Liver (tissue), 9 donors: ENCODE data around the gene ERI3. TPM values are rescaled to one million over a fixed set of nuclear protein-coding genes. Genes with fewer than 3 reads are reported as not detected.

ENCODE experiments used
- DNase-seq: peaks from one replicate; pipeline ENCODE4 v3.0.0-alpha.2; 2017; ENCODE audit warnings: low spot score
- H3K27ac ChIP-seq, 2 donors: one replicate each; pipeline ENCODE4 v1.7.0; 2013; ENCODE audit warnings: inconsistent platforms in 2 of 2, low read length in 2 of 2, control low read depth in 1 of 2, low read depth in 1 of 2, mild to moderate bottlenecking in 1 of 2
- H3K27me3 ChIP-seq, 4 donors: one replicate each; pipeline versions ENCODE4 v1.6.1 to v1.7.0; 2013; ENCODE audit warnings: low read length in 3 of 4, inconsistent platforms in 1 of 4, mild to moderate bottlenecking in 1 of 4, moderate library complexity in 1 of 4; ENCODE audit not compliant: control insufficient read depth in 4 of 4, insufficient read depth in 4 of 4
- H3K36me3 ChIP-seq, 4 donors: one replicate each; pipeline versions ENCODE4 v1.6.1 to v1.7.0; 2013; ENCODE audit warnings: low read length in 3 of 4, mild to moderate bottlenecking in 3 of 4, low read depth in 1 of 4, moderate library complexity in 1 of 4; ENCODE audit not compliant: control insufficient read depth in 4 of 4, insufficient read depth in 3 of 4
- H3K4me1 ChIP-seq, 4 donors: one replicate each; pipeline versions ENCODE4 v1.6.1 to v1.7.0; 2013; ENCODE audit warnings: low read length in 3 of 4, mild to moderate bottlenecking in 3 of 4, moderate library complexity in 1 of 4; ENCODE audit not compliant: control insufficient read depth in 4 of 4, insufficient read depth in 4 of 4
- H3K4me3 ChIP-seq, 3 donors: one replicate each; pipeline versions ENCODE4 v1.6.1 to v1.7.0; 2013; ENCODE audit warnings: low read length in 3 of 3, control low read depth in 1 of 3, low read depth in 1 of 3, mild to moderate bottlenecking in 1 of 3
- H3K9ac ChIP-seq, 2 donors: one replicate each; pipeline ENCODE4 v1.7.0; 2013; ENCODE audit warnings: low read length in 2 of 2, mild to moderate bottlenecking in 2 of 2, moderate library complexity in 2 of 2, control low read depth in 1 of 2, low read depth in 1 of 2
- H3K9me3 ChIP-seq, 4 donors: one replicate each; pipeline versions ENCODE4 v1.6.1 to v1.7.0; 2013; ENCODE audit warnings: low read length in 3 of 4; ENCODE audit not compliant: control insufficient read depth in 4 of 4
- EGR1 ChIP-seq, 2 donors: IDR thresholded peaks; 2 replicates each; pipeline ENCODE4 v1.6.1; 2016 to 2018; ENCODE audit warnings: antibody characterized with exemption in 2 of 2, low read depth in 2 of 2
- FOXA1 ChIP-seq: IDR thresholded peaks from 2 replicates; pipeline ENCODE4 v1.6.1; 2016; ENCODE audit warnings: antibody characterized with exemption
- FOXA2 ChIP-seq: IDR thresholded peaks from 2 replicates; pipeline ENCODE4 v1.6.1; 2016; ENCODE audit warnings: antibody characterized with exemption
- GABPA ChIP-seq, 2 donors: IDR thresholded peaks in 1 of 2; conservative IDR thresholded peaks in 1 of 2; 2 replicates each; pipeline ENCODE4 v1.6.1; 2016; ENCODE audit warnings: antibody characterized with exemption in 2 of 2, mild to moderate bottlenecking in 1 of 2, moderate library complexity in 1 of 2
- HNF4A ChIP-seq, 2 donors: conservative IDR thresholded peaks; 2 replicates each; pipeline ENCODE4 v1.6.1; 2016; ENCODE audit warnings: antibody characterized with exemption in 2 of 2, mild to moderate bottlenecking in 2 of 2
- HNF4G ChIP-seq: IDR thresholded peaks from 2 replicates; pipeline ENCODE4 v1.6.1; 2016; ENCODE audit warnings: antibody characterized with exemption
- JUND ChIP-seq, 2 donors: IDR thresholded peaks; 2 replicates each; pipeline ENCODE4 v1.6.1; 2016; ENCODE audit warnings: antibody characterized with exemption in 2 of 2
- NR2F2 ChIP-seq: IDR thresholded peaks from 2 replicates; pipeline ENCODE4 v1.6.1; 2016; ENCODE audit warnings: antibody characterized with exemption
- RAD21 ChIP-seq, 2 donors: IDR thresholded peaks; 2 replicates each; pipeline ENCODE4 v1.6.1; 2016; ENCODE audit warnings: antibody characterized with exemption in 2 of 2, mild to moderate bottlenecking in 2 of 2
- RXRA ChIP-seq, 2 donors: IDR thresholded peaks; 2 replicates each; pipeline ENCODE4 v1.6.1; 2017 to 2018; ENCODE audit warnings: antibody characterized with exemption in 2 of 2, mild to moderate bottlenecking in 1 of 2
- SP1 ChIP-seq: IDR thresholded peaks from 2 replicates; pipeline ENCODE4 v1.6.1; 2018; ENCODE audit warnings: antibody characterized with exemption, mild to moderate bottlenecking
- TAF1 ChIP-seq: conservative IDR thresholded peaks from 2 replicates; pipeline ENCODE4 v1.6.1; 2016; ENCODE audit warnings: antibody characterized with exemption, mild to moderate bottlenecking
- YY1 ChIP-seq: IDR thresholded peaks from 2 replicates; pipeline ENCODE4 v1.6.1; 2016; ENCODE audit warnings: antibody characterized with exemption, mild to moderate bottlenecking
- ZBTB33 ChIP-seq: IDR thresholded peaks from 2 replicates; pipeline ENCODE4 v1.6.1; 2016; ENCODE audit warnings: antibody characterized with exemption
- WGBS: extraction: QIAGEN DNeasy Blood & Tissue Kit; methylation state at CpG from one replicate; pipeline ENCODE4 v1.1.7; 2013; 5-methylcytosine and 5-hydroxymethylcytosine counted together
- polyA plus RNA-seq, 2 donors: library from polyadenylated mRNA; stranded (reverse) in 1 of 2; unstranded in 1 of 2; fragments of 200-250 nt in 1 of 2; fragments of >200 nt in 1 of 2; fragmentation: Nextera tagmentation in 1 of 2; extraction: Ambion mirVana in 1 of 2; gene quantifications; one replicate each; pipeline versions ENCODE4 v1.2.1 to v1.2.3, GENCODE V29; 2013 to 2015
- total RNA-seq, 2 donors: library from RNA; depleted of rRNA; stranded (reverse); fragments of >200 nt; gene quantifications; one replicate each; pipeline ENCODE4 v1.2.3, GENCODE V29; 2014
- TF ChIP-seq, protein P1 (sequence below): IDR thresholded peaks from 2 replicates; pipeline ENCODE4 v1.6.1; 2016; ENCODE audit warnings: antibody characterized with exemption, mild to moderate bottlenecking
- TF ChIP-seq, protein P2 (sequence below): IDR thresholded peaks from 2 replicates; pipeline ENCODE4 v1.6.1; 2016; ENCODE audit warnings: antibody characterized with exemption
- donor health status: healthy.
- donor health status: healthy.
- donor health status: healthy.
- donor health status: healthy.
- donor health status: healthy.

ERI3 gene
- total and polyA plus RNA-seq, 4 donors = 15.7 to 23.8 (median 21.3) TPM

DNA sequence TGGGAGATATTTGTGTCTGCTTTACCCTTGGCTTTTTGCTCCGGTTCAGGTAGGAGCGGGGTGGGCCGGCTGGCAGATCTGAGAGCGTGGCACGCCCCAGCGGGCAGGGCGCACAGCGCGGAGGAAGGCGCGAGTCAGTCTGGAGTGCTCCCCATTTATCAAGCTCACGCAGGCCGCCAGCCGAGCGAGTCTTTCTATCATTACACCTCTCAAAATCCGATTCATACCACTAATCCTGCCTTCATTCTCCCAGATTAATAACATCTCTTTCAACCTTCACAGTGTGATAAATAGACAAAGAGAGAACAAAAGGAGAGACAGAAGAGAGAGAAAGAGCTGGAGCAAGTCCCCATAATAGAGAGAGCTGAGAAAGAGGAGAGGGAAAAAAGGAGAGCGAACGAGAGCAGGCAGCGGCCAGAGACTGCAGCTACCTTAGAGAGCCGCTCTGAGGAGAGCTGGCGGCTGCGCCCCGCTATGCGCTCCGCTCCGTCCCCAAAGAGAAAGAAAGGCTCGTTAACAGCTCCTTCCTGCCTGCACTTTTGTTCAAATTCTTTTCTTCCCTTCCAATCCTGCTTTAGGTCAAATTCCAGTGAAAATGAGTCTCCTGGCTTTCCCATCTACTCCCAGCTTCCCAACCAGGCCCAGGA, 93.8 kb downstream of the ERI3 start:
- Histone ChIP-seq H3K9me3 (no peaks in the 10 kb centered on the region), H3K4me3 (no peak overlapping the region), H3K27ac (no peak overlapping the region), H3K9ac (no peak overlapping the region), H3K36me3 (no peaks in the 10 kb centered on the region), H3K4me1 (no peaks in the 10 kb centered on the region), H3K27me3 (no peaks in the 10 kb centered on the region)
- DNase-seq = no peak
- TF ChIP-seq YY1 (no peak), ZBTB33 (no peak), JUND (IDR thresholded peaks at IDR 0.05) (no peak), NR2F2 (no peak), HNF4A (conservative IDR thresholded peaks at IDR 0.05) (no peak), FOXA1 (no peak), TAF1 (no peak), SP1 (no peak)
- TF ChIP-seq, protein P1, sequence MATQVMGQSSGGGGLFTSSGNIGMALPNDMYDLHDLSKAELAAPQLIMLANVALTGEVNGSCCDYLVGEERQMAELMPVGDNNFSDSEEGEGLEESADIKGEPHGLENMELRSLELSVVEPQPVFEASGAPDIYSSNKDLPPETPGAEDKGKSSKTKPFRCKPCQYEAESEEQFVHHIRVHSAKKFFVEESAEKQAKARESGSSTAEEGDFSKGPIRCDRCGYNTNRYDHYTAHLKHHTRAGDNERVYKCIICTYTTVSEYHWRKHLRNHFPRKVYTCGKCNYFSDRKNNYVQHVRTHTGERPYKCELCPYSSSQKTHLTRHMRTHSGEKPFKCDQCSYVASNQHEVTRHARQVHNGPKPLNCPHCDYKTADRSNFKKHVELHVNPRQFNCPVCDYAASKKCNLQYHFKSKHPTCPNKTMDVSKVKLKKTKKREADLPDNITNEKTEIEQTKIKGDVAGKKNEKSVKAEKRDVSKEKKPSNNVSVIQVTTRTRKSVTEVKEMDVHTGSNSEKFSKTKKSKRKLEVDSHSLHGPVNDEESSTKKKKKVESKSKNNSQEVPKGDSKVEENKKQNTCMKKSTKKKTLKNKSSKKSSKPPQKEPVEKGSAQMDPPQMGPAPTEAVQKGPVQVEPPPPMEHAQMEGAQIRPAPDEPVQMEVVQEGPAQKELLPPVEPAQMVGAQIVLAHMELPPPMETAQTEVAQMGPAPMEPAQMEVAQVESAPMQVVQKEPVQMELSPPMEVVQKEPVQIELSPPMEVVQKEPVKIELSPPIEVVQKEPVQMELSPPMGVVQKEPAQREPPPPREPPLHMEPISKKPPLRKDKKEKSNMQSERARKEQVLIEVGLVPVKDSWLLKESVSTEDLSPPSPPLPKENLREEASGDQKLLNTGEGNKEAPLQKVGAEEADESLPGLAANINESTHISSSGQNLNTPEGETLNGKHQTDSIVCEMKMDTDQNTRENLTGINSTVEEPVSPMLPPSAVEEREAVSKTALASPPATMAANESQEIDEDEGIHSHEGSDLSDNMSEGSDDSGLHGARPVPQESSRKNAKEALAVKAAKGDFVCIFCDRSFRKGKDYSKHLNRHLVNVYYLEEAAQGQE = no peak
- TF ChIP-seq, protein P2, sequence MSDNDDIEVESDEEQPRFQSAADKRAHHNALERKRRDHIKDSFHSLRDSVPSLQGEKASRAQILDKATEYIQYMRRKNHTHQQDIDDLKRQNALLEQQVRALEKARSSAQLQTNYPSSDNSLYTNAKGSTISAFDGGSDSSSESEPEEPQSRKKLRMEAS = no peak
- 91% methylated on average over 27 of the region's 27 CpGs for WGBS

DNA sequence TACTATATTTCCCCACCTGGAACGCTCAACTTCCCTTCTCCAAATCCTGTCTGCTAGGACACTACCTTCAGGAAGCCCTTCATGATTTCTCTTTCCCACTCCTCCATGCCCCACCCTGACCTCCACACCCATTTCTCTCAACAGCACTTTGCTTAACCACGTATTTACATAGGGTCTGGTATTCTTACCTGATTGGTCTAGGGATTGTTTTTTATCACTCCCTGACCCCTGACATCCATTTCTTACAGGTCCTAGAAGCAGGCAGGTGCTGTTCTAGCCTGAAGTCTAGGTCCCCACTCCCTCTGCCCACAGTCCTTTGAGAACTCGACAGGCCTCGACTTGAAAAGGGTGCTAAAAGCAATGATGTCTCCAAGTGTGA, 94.3 kb downstream of the ERI3 start:
- no peak overlapping the region for H3K9ac ChIP-seq
- no peaks in the 10 kb centered on the region for H3K4me1 ChIP-seq
- H3K27ac ChIP-seq = no peak overlapping the region
- no peaks in the 10 kb centered on the region for H3K36me3 ChIP-seq
- WGBS = 84% methylated on average over 4 of the region's 4 CpGs
- DNase-seq = no peak
- no peak overlapping the region for H3K4me3 ChIP-seq
- no peaks in the 10 kb centered on the region for H3K9me3 ChIP-seq
- no peaks in the 10 kb centered on the region for H3K27me3 ChIP-seq
- TF ChIP-seq RAD21 (IDR thresholded peaks at IDR 0.05) = no peak
- no peak for TF ChIP-seq ZBTB33
- TF ChIP-seq RXRA (IDR thresholded peaks at IDR 0.05) = no peak
- TF ChIP-seq, protein P2 = no peak
- TF ChIP-seq FOXA2 = no peak
- no peak for TF ChIP-seq NR2F2
- TF ChIP-seq JUND (IDR thresholded peaks at IDR 0.05) = no peak
- TF ChIP-seq TAF1 = no peak
- TF ChIP-seq YY1 = no peak
- no peak for TF ChIP-seq GABPA (IDR thresholded peaks at IDR 0.05 in 1 of 2, conservative IDR thresholded peaks at IDR 0.05 in 1 of 2)
- no peak for TF ChIP-seq FOXA1
- no peak for TF ChIP-seq SP1
- TF ChIP-seq EGR1 (IDR thresholded peaks at IDR 0.05; ENCODE audit: low read depth in 2 of 2) = no peak
- no peak for TF ChIP-seq HNF4G
